Measurements from ENCODE around the gene MYH11. TPM values are rescaled to one million over a fixed set of nuclear protein-coding genes. Genes with fewer than 3 reads are reported as not detected.

Gene MYH11
- total and polyA plus RNA-seq, 2 of the 13 experiments (the other 11 are each of a cell fraction or from before 2014, with no cell fraction given) = not detected

DNA sequence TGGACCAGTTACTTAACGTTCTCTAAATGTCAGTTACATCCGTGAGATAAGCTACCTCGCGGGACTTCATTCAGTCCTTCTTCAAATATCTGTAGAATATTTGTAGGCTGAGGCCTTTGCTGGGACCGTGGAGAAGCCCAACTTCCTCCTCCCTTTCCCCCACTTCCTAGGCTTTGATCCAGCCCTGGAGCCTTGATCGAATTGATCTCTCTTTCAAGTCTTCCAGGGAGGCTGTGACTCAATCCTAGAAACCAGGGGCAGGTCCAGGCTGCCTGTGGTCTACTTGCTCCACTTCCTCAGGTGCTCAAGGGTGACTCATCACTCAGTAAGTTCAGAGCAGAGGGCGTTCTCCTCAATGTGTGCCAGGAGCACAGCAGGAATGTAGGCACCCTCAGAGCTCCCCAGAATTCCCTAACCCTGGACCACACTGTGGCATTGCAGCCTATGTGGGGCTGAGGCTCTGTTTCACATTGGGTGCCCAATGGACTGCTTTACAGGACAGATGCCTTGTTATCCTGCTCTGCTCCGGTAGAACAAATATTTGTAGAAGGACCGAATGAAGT is 42.8 kb upstream of the MYH11 start:
- H3K4me1 ChIP-seq (ENCODE audit: insufficient read depth, low read length) = peaks cover 62% of the 10 kb centered on the region
- POLR2A ChIA-PET = interaction anchor here (0.6 to 5.2 kb wide), 9 partner anchors 9 to 99 kb away, joined by 3 to 72 read pairs (median 4); partner anchors contain the start of gene CEP20
- TF ChIP-seq CBFB (CRISPR knock-in tag; IDR thresholded peaks at IDR 0.05) = peak; percentile 66; the same call in 1 of the 2 replicates
- TF ChIP-seq MAX (IDR thresholded peaks at IDR 0.05) = peak; percentile 42
- TF ChIP-seq CEBPG (CRISPR knock-in tag; IDR thresholded peaks at IDR 0.05) = peak; percentile 51; the same call in 1 of the 2 replicates
- 0 out of 2 replicates have a peak, but pooled peaks have one; percentile 15 for TF ChIP-seq PRDM15 (CRISPR knock-in tag; IDR thresholded peaks at IDR 0.05)
- peak; percentile 28; the same call in 1 of the 2 replicates for TF ChIP-seq KDM2A (CRISPR knock-in tag; IDR thresholded peaks at IDR 0.05; ENCODE audit: borderline replicate concordance, low read depth)
- no peak for TF ChIP-seq ATRX (CRISPR knock-in tag; IDR thresholded peaks at IDR 0.05; ENCODE audit: borderline replicate concordance)
- peak; percentile 30; the same call in 1 of the 2 replicates for TF ChIP-seq HDAC1 (CRISPR knock-in tag; IDR thresholded peaks at IDR 0.05)
- TF ChIP-seq FOXA1 (IDR thresholded peaks at IDR 0.05) = no peak
- TF ChIP-seq FOXA1 (CRISPR knock-in tag; IDR thresholded peaks at IDR 0.05) = peak; percentile 33; the same call in 1 of the 2 replicates
- no peak for TF ChIP-seq ZNF317 (CRISPR knock-in tag; IDR thresholded peaks at IDR 0.05)
- TF ChIP-seq, protein P1, sequence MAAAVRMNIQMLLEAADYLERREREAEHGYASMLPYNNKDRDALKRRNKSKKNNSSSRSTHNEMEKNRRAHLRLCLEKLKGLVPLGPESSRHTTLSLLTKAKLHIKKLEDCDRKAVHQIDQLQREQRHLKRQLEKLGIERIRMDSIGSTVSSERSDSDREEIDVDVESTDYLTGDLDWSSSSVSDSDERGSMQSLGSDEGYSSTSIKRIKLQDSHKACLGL (CRISPR knock-in tag; IDR thresholded peaks at IDR 0.05) = no peak
- TF ChIP-seq TBX2 (CRISPR knock-in tag; IDR thresholded peaks at IDR 0.05; ENCODE audit: borderline replicate concordance) = no peak; the same call in 1 of the 2 replicates
- TF ChIP-seq ZNF547 (CRISPR knock-in tag; IDR thresholded peaks at IDR 0.05) = peak; percentile 68; the same call in 1 of the 2 replicates
- peak; percentile 56 for TF ChIP-seq ERF (CRISPR knock-in tag; IDR thresholded peaks at IDR 0.05)
- peak; percentile 31; the same call in 1 of the 2 replicates for TF ChIP-seq ZXDC (CRISPR knock-in tag; IDR thresholded peaks at IDR 0.05)
- TF ChIP-seq ZNF614 (CRISPR knock-in tag; IDR thresholded peaks at IDR 0.05; ENCODE audit: borderline replicate concordance) = peak; percentile 100

More for the DNA sequence above, 42.8 kb upstream of the MYH11 start:
- Histone ChIP-seq H3K4me3 (replicated peaks in 1 of 3; ENCODE audit: insufficient read depth in 1 of 3, low read depth in 2 of 3, low read length in 3 of 3) (no peak overlapping the region), H3K79me2 (ENCODE audit: insufficient read depth, low read length) (no peaks in the 10 kb centered on the region), H4K20me1 (ENCODE audit: insufficient read depth, low read length) (no peaks in the 10 kb centered on the region), H3K36me3 (replicated peaks in 1 of 2; ENCODE audit: control insufficient read depth in 1 of 2, insufficient read depth in 2 of 2, low read length in 2 of 2) (no peaks in the 10 kb centered on the region), H3K9ac (ENCODE audit: insufficient read depth, low read depth, low read length) (no peak overlapping the region), H3K27me3 (ENCODE audit: control insufficient read depth in 1 of 2, insufficient read depth in 2 of 2, low read length in 2 of 2) (no peaks in the 10 kb centered on the region), H3K4me2 (ENCODE audit: low read depth, low read length) (peak overlapping the region; percentile 52), H3K9me3 (ENCODE audit: low read length) (no peaks in the 10 kb centered on the region), H3K27ac (ENCODE audit: extremely low read length, insufficient read depth, low read length) (peak overlapping the region; percentile 3), H2AFZ (ENCODE audit: low read length) (no peak overlapping the region)
- no TSS peak for BruUV-seq (replicated peaks)
- ATAC-seq (peak; percentile 95), FAIRE-seq (peak; percentile 94), DNase-seq (ENCODE audit: low spot score) (peak; percentile 95)
- CTCF ChIA-PET (ENCODE audit: low intra/inter-chr PET ratio, low total read pairs) = no interaction called here
- 0% methylated on average over 9 of the region's 9 CpGs for WGBS (ENCODE audit: low lambda C conversion rate)
- intact Hi-C loops (cut with micrococcal nuclease; ENCODE audit: unreplicated experiment) = loop anchor here (5.0 kb wide), 1 partner anchor 48 kb away; the partner anchor contains the start of gene ABCC1
- in situ Hi-C loops (cut with HindIII; ENCODE audit: extremely low pct_ligation_motif_present, low pct_unique_long_range_greater_than_20kb) = no loop called here

Data from HepG2 (cell line).